ENCODE data around the gene ZG16B. TPM values are rescaled to one million over a fixed set of nuclear protein-coding genes. Genes with fewer than 3 reads are reported as not detected.
A peak's percentile ranks its signal among the peaks of the same experiment; 100 is the strongest.

Gene ZG16B
- total RNA-seq, 1 experiment from 2014 or later: 19.9 TPM

DNA sequence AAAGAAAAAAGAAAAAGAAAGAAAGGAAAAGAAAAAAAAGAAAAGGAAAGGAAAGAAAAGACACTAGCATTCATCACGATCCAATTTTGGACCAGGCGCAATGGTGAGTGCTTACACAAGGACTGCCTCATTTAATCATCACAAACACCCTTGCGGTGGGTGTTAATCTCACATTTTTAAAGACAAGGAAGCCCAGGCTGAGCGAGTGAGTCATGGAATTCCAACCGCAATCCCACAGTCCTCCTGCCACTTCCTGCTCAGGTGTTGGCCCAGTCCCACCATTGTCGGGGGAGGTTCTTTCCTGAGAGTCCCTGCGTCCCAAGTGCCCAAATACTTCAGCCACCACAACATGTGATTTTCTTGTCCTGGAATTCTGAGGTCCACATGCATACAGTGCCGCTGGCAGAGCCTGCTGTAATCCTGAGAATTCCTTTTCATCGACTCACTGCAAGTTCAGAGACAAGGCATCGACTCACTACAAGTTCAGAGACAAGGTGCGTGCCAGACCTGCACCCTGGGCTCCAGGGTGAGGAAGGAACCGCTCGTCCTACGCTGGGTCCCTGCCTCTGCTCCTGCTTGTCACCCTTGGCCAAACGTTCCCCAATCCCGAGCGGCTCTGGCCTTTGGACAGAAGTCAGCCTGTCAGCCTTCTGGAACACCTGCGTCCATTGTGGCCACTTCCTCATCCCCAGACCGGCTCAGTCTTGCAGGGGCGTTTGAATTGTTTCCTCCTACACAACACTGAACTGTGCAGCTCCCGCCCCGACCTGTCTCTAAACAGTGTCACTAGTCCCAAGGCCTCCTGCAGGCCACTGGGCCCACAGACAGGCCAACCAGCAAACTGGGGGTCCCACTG, 5.8 kb downstream of the ZG16B start:
- no TSS peak for BruUV-seq (replicated peaks)
- Histone ChIP-seq H3K79me2 (ENCODE audit: low read depth) (no peaks in the 10 kb centered on the region), H3K27me3 (ENCODE audit: insufficient read depth, low read depth) (no peaks in the 10 kb centered on the region), H2AFZ (no peak overlapping the region), H3F3A (ENCODE audit: insufficient read depth, low read depth) (peaks cover 33% of the 10 kb centered on the region), H3K9me3 (ENCODE audit: insufficient read depth, low read depth) (no peaks in the 10 kb centered on the region), H3K4me3 (peak overlapping the region; percentile 36; the same call in 1 of the 2 replicates), H4K20me1 (ENCODE audit: insufficient read depth) (no peaks in the 10 kb centered on the region), H3K4me1 (replicated peaks; ENCODE audit: insufficient read depth) (peaks cover 28% of the 10 kb centered on the region), H3K4me2 (peak overlapping the region; percentile 79), H3K9me2 (ENCODE audit: insufficient read depth) (no peaks in the 10 kb centered on the region), H3K27ac (peak overlapping the region; percentile 94), H3K36me3 (ENCODE audit: low read depth) (no peaks in the 10 kb centered on the region)
- TF ChIP-seq, protein P1, sequence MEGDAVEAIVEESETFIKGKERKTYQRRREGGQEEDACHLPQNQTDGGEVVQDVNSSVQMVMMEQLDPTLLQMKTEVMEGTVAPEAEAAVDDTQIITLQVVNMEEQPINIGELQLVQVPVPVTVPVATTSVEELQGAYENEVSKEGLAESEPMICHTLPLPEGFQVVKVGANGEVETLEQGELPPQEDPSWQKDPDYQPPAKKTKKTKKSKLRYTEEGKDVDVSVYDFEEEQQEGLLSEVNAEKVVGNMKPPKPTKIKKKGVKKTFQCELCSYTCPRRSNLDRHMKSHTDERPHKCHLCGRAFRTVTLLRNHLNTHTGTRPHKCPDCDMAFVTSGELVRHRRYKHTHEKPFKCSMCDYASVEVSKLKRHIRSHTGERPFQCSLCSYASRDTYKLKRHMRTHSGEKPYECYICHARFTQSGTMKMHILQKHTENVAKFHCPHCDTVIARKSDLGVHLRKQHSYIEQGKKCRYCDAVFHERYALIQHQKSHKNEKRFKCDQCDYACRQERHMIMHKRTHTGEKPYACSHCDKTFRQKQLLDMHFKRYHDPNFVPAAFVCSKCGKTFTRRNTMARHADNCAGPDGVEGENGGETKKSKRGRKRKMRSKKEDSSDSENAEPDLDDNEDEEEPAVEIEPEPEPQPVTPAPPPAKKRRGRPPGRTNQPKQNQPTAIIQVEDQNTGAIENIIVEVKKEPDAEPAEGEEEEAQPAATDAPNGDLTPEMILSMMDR (conservative IDR thresholded peaks at IDR 0.05): no peak; the same call in 1 of the 2 replicates
- no peak for TF ChIP-seq EZH2 (IDR thresholded peaks at IDR 0.05; ENCODE audit: low read depth)
- ChIA-PET CTCF (interaction anchor here (0.6 kb wide), 1 partner anchor 58 kb away, joined by 5 read pairs; no protein-coding TSS in a partner anchor), POLR2A (ENCODE audit: unreplicated experiment) (interaction anchor here (0.5 kb wide), 1 partner anchor 19 kb away, joined by 6 read pairs; the partner anchor contains the start of gene PRSS21)
- peak; percentile 96 to 99 for DNase-seq
- intact Hi-C loops (cut with micrococcal nuclease; ENCODE audit: unreplicated experiment): loop anchor here (1.0 to 5.0 kb wide), 4 partner anchors 10 to 71 kb away; partner anchors contain the start of gene PRSS22

DNA sequence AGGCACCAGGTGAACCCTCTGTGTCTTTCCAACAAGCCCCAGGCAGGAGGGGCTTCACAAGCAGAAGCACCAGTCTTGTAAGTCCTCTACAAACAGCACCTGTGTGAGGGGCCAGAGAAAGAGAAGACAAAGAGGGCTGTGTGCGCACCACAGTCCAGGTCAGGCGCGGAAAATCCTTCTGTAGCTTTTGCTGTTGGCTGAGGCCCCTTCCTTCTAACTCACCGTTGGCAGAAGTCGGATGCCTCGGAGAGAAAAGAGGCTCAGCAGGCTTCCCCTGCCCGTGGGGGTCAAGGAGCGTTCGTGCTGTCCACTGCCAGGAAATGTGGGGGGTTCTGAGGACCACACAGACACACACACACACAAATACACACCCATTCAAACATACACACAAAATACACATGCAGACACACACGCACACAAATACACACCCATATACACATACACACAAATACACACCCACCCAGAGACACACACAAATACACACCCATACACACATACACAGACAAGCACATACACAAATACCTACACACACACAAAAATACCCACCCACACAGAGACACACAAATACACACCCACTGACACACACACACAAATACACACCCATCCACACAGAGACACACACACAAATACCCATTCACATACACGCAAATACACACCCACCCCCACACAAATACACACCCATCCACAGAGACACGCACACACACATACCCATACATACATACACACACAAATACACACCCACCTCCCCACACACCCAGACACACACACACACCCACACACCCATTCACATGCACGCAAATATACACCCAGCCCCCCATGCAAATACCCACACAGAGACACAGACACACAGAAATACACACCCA, 6.8 kb downstream of the ZG16B start:
- no peaks in the 10 kb centered on the region for H3K9me3 ChIP-seq (ENCODE audit: insufficient read depth, low read depth)
- no peaks in the 10 kb centered on the region for H3K79me2 ChIP-seq (ENCODE audit: low read depth)
- H3K4me1 ChIP-seq (replicated peaks; ENCODE audit: insufficient read depth): peaks cover 29% of the 10 kb centered on the region
- peak overlapping the region; percentile 79 for H3K4me2 ChIP-seq
- H3F3A ChIP-seq (ENCODE audit: insufficient read depth, low read depth): peaks cover 33% of the 10 kb centered on the region
- no peak overlapping the region for H2AFZ ChIP-seq
- no peaks in the 10 kb centered on the region for H4K20me1 ChIP-seq (ENCODE audit: insufficient read depth)
- peak overlapping the region; percentile 36; the same call in 1 of the 2 replicates for H3K4me3 ChIP-seq
- BruUV-seq (replicated peaks): no TSS peak
- H3K27me3 ChIP-seq (ENCODE audit: insufficient read depth, low read depth): no peaks in the 10 kb centered on the region
- H3K36me3 ChIP-seq (ENCODE audit: low read depth): no peaks in the 10 kb centered on the region
- H3K9me2 ChIP-seq (ENCODE audit: insufficient read depth): no peaks in the 10 kb centered on the region
- TF ChIP-seq, protein P1 (conservative IDR thresholded peaks at IDR 0.05): no peak
- no peak for TF ChIP-seq EZH2 (IDR thresholded peaks at IDR 0.05; ENCODE audit: low read depth)
- ChIA-PET CTCF (interaction anchor here (0.5 kb wide), 1 partner anchor 20 kb away, joined by 4 read pairs; no protein-coding TSS in a partner anchor), POLR2A (ENCODE audit: unreplicated experiment) (interaction anchor here (0.5 kb wide), 1 partner anchor 20 kb away, joined by 6 read pairs; the partner anchor contains the start of gene PRSS21)
- intact Hi-C loops (cut with micrococcal nuclease; ENCODE audit: unreplicated experiment): loop anchor here (1.0 to 5.0 kb wide), 2 partner anchors 9 to 70 kb away; no protein-coding TSS in a partner anchor
- peak overlapping the region; percentile 94 for H3K27ac ChIP-seq
- no peak for DNase-seq

DNA sequence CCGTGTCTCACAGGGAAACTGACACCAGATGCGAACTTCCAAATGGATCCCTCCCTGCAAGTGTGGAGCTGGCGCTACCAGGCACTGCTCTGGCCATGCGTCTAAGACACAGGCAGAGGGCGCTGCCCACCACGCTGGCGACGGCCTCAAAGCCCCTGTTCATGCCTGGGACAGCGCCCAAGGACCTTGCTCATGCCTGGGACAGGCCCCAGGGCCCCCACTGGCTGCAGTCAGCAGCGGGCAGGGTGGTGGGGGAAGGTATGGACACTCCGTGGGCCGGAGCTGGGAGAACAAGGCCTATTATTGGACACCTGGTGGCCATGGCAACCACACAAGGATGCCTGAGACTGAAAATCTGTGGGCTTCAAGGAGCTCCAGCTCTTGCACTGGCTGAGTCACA, 8.8 kb downstream of the ZG16B start:
- TF ChIP-seq EZH2 (IDR thresholded peaks at IDR 0.05; ENCODE audit: low read depth): no peak
- TF ChIP-seq, protein P1 (conservative IDR thresholded peaks at IDR 0.05): 0 out of 2 replicates have a peak, but pooled peaks have one; percentile 52
- Histone ChIP-seq H3K4me1 (replicated peaks; ENCODE audit: insufficient read depth) (peaks cover 32% of the 10 kb centered on the region), H3K27me3 (ENCODE audit: insufficient read depth, low read depth) (no peaks in the 10 kb centered on the region), H3K4me2 (no peak overlapping the region), H4K20me1 (ENCODE audit: insufficient read depth) (no peaks in the 10 kb centered on the region), H3K27ac (no peak overlapping the region), H3K4me3 (no peak overlapping the region), H2AFZ (no peak overlapping the region), H3K9me3 (ENCODE audit: insufficient read depth, low read depth) (no peaks in the 10 kb centered on the region), H3K9me2 (ENCODE audit: insufficient read depth) (no peaks in the 10 kb centered on the region), H3F3A (ENCODE audit: insufficient read depth, low read depth) (peaks cover 38% of the 10 kb centered on the region), H3K36me3 (ENCODE audit: low read depth) (no peaks in the 10 kb centered on the region), H3K79me2 (ENCODE audit: low read depth) (no peaks in the 10 kb centered on the region)
- DNase-seq: no peak
- BruUV-seq (replicated peaks): no TSS peak
- intact Hi-C loops (cut with micrococcal nuclease; ENCODE audit: unreplicated experiment): loop anchor here (5.0 kb wide), 1 partner anchor 68 kb away; no protein-coding TSS in a partner anchor
- ChIA-PET CTCF (interaction anchor here (1.1 to 2.2 kb wide), 2 partner anchors 29 to 31 kb away, joined by 3 to 6 read pairs; no protein-coding TSS in a partner anchor), POLR2A (ENCODE audit: unreplicated experiment) (no interaction called here)
